Measurements from ENCODE around the gene MICB.
A peak's percentile ranks its signal among the peaks of the same experiment; 100 is the strongest.

MICB gene

GRCh38 chr6:31559606-31559957 lies 61.6 kb downstream of the MICB start:
- H3K27ac ChIP-seq (ENCODE audit: low read depth, low read length), result peak overlapping the region; percentile 85
- H3K27me3 ChIP-seq (ENCODE audit: control insufficient read depth, low read length), result peaks cover 8% of the 10 kb centered on the region
- H3K4me3 ChIP-seq (ENCODE audit: low read length), result peak overlapping the region; percentile 64
- H3K9me2 ChIP-seq (replicated peaks; ENCODE audit: control insufficient read depth, low read length), result no peaks in the 10 kb centered on the region
- no peaks in the 10 kb centered on the region for H3K9me3 ChIP-seq (ENCODE audit: control insufficient read depth, insufficient read depth, low read length)
- no peaks in the 10 kb centered on the region for H3K79me2 ChIP-seq (ENCODE audit: control insufficient read depth, low read length)
- no peaks in the 10 kb centered on the region for H4K20me1 ChIP-seq (ENCODE audit: control insufficient read depth, insufficient read depth, low read depth, low read length)
- peaks cover 30% of the 10 kb centered on the region for H3K36me3 ChIP-seq (ENCODE audit: control insufficient read depth, low read length)
- peaks cover 75% of the 10 kb centered on the region for H3K4me1 ChIP-seq (ENCODE audit: control insufficient read depth, low read length)
- H3K4me2 ChIP-seq (ENCODE audit: low read length), result peak overlapping the region; percentile 79
- TF ChIP-seq CTCF (IDR thresholded peaks at IDR 0.05; ENCODE audit: low read depth, low read length, poor library complexity, severe bottlenecking) (no peak), EZH2phosphoT487 (IDR thresholded peaks at IDR 0.05; ENCODE audit: borderline replicate concordance, low read length) (no peak)
- peaks cover 16% of the 10 kb centered on the region for H3F3A ChIP-seq (ENCODE audit: control insufficient read depth, insufficient read depth)

DNA sequence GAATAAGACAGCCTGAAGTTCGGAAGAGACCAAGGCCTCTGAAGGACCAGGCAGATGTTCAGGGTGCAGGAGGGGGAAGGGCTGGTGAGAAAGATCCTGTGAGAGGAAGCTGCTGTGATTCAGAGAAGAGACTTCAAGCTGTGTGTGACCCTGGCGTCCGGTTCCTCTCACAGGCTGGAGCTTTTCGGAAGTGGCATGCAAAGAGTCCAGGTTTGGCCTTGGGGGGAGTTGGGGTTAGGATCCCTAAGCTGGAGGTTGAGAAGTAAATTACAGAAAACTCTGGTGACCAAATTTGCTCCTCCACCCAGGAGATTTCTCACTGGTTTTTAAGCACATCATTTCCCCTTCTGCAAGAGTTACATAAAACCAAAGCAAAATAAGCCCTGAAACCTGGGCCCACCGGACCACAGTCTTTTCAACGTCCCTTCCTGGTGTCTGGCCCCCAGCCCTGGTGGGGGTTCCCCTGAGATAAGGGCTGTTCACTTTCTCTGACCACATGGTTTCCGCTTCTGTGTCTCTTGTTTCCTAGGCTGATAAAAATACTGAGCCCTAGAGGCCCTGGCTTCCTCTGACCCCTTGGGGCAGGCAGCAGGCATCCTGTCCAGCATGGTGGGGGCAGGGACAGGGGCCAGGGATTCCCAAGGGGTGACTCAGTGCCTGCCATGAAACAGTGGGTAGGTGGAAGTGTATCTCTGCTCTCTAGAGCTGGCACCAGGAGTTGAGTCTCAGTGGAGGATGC lies 62.2 kb downstream of the MICB start:
- Histone ChIP-seq H3K9me3 (ENCODE audit: control insufficient read depth, insufficient read depth, low read length) (no peaks in the 10 kb centered on the region), H4K20me1 (ENCODE audit: control insufficient read depth, insufficient read depth, low read depth, low read length) (no peaks in the 10 kb centered on the region), H3K4me1 (ENCODE audit: control insufficient read depth, low read length) (peaks cover 75% of the 10 kb centered on the region), H3K27me3 (ENCODE audit: control insufficient read depth, low read length) (peaks cover 11% of the 10 kb centered on the region), H3K9me2 (replicated peaks; ENCODE audit: control insufficient read depth, low read length) (no peaks in the 10 kb centered on the region), H3F3A (ENCODE audit: control insufficient read depth, insufficient read depth) (peaks cover 11% of the 10 kb centered on the region), H3K27ac (ENCODE audit: low read depth, low read length) (peak overlapping the region; percentile 85), H3K4me3 (ENCODE audit: low read length) (peak overlapping the region; percentile 64), H3K79me2 (ENCODE audit: control insufficient read depth, low read length) (no peaks in the 10 kb centered on the region), H3K36me3 (ENCODE audit: control insufficient read depth, low read length) (peaks cover 27% of the 10 kb centered on the region), H3K4me2 (ENCODE audit: low read length) (peak overlapping the region; percentile 79)
- TF ChIP-seq CTCF (IDR thresholded peaks at IDR 0.05; ENCODE audit: low read depth, low read length, poor library complexity, severe bottlenecking), result no peak
- no peak for TF ChIP-seq EZH2phosphoT487 (IDR thresholded peaks at IDR 0.05; ENCODE audit: borderline replicate concordance, low read length)

GRCh38 chr6:31560697-31561058 lies 62.7 kb downstream of the MICB start:
- Histone ChIP-seq H3K4me3 (ENCODE audit: low read length) (peak overlapping the region; percentile 64), H3K4me1 (ENCODE audit: control insufficient read depth, low read length) (peaks cover 75% of the 10 kb centered on the region), H3K4me2 (ENCODE audit: low read length) (peak overlapping the region; percentile 79), H3K36me3 (ENCODE audit: control insufficient read depth, low read length) (peaks cover 27% of the 10 kb centered on the region), H3K27ac (ENCODE audit: low read depth, low read length) (peak overlapping the region; percentile 85), H3F3A (ENCODE audit: control insufficient read depth, insufficient read depth) (peaks cover 11% of the 10 kb centered on the region), H3K9me2 (replicated peaks; ENCODE audit: control insufficient read depth, low read length) (no peaks in the 10 kb centered on the region), H3K27me3 (ENCODE audit: control insufficient read depth, low read length) (peaks cover 15% of the 10 kb centered on the region), H3K79me2 (ENCODE audit: control insufficient read depth, low read length) (no peaks in the 10 kb centered on the region), H4K20me1 (ENCODE audit: control insufficient read depth, insufficient read depth, low read depth, low read length) (no peaks in the 10 kb centered on the region), H3K9me3 (ENCODE audit: control insufficient read depth, insufficient read depth, low read length) (no peaks in the 10 kb centered on the region)
- TF ChIP-seq EZH2phosphoT487 (IDR thresholded peaks at IDR 0.05; ENCODE audit: borderline replicate concordance, low read length) (no peak), CTCF (IDR thresholded peaks at IDR 0.05; ENCODE audit: low read depth, low read length, poor library complexity, severe bottlenecking) (no peak)

All from DOHH2 (cell line).